ENCODE data around the gene MPHOSPH8. TPM values are rescaled to one million over a fixed set of nuclear protein-coding genes. Genes with fewer than 3 reads are reported as not detected.
"Not testable (repeated sequence)": the region's sequence is repeated elsewhere in the genome, so short reads cannot be mapped to it uniquely, and the experiment has no call there.

MPHOSPH8 gene
- total RNA-seq, 1 donor from 2014 or later = 19.2 TPM

DNA sequence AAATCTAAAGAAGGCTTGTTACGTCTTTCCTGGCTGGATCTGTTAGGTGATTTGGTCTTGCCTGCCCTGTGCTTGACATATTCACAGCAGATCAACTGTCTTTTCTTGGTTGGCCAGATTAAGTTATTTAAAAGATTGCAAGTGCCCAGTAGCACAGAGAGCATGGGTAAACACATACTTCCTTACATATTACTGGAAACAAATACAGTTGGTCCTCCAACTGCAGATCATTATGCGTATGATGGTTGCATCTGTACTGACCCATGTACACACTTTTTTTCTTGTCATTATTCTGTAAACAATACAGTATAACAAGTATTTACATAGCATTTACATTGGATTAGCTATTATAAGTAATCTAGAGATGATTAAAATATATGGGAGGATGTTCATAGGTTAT is 9.2 kb upstream of the MPHOSPH8 start:
- Mint-ChIP-seq H3K27ac (ENCODE audit: unreplicated experiment) (no peak overlapping the region), H3K4me3 (ENCODE audit: unreplicated experiment) (no peak overlapping the region), H3K9me3 (ENCODE audit: unreplicated experiment) (peaks cover 4% of the 10 kb centered on the region), H3K4me1 (ENCODE audit: unreplicated experiment) (peaks cover 4% of the 10 kb centered on the region), H3K36me3 (ENCODE audit: low read depth, unreplicated experiment) (no peaks in the 10 kb centered on the region), H3K27me3 (ENCODE audit: unreplicated experiment) (peaks cover 7% of the 10 kb centered on the region)
- TF ChIP-seq CTCF (IDR thresholded peaks at IDR 0.05; ENCODE audit: unreplicated experiment) = no peak
- no peak for DNase-seq (ENCODE audit: low spot score)

DNA sequence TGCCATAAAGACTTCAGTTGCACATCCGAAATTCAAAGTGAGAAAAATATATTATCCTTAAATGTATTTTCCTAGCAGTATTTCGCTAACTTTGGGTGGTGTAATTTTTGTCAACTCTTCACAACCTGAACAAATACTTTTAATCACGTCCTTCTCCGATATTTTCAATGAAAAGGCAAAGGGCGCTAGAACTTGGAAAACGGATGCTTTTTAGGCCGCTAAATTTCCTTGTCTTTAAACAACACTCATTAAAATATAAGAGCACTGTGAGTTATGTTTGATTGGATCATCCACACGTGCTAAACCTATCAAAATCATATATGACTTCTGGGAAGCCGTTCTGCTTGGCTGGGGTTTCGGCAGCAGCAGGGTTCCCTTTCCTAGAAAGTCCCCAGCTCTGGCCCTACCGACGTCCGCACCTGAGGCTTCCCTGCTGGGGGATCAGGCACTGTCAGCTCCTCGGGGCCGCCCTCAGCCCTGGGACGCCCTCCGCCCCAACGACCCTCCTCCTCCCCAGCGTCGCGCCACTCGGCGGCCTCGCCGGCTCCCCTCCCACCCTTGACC is 462 bp upstream of the MPHOSPH8 start:
- H3K27me3 Mint-ChIP-seq (ENCODE audit: unreplicated experiment) = peaks cover 3% of the 10 kb centered on the region
- H3K9me3 Mint-ChIP-seq (ENCODE audit: unreplicated experiment) = no peaks in the 10 kb centered on the region
- no peak for TF ChIP-seq CTCF (IDR thresholded peaks at IDR 0.05; ENCODE audit: unreplicated experiment)
- H3K4me3 Mint-ChIP-seq (ENCODE audit: unreplicated experiment) = peak overlapping the region; percentile 100
- no peak for DNase-seq (ENCODE audit: low spot score)
- H3K27ac Mint-ChIP-seq (ENCODE audit: unreplicated experiment) = no peak overlapping the region
- H3K4me1 Mint-ChIP-seq (ENCODE audit: unreplicated experiment) = peaks cover 17% of the 10 kb centered on the region
- peaks cover 12% of the 10 kb centered on the region for H3K36me3 Mint-ChIP-seq (ENCODE audit: low read depth, unreplicated experiment)

DNA sequence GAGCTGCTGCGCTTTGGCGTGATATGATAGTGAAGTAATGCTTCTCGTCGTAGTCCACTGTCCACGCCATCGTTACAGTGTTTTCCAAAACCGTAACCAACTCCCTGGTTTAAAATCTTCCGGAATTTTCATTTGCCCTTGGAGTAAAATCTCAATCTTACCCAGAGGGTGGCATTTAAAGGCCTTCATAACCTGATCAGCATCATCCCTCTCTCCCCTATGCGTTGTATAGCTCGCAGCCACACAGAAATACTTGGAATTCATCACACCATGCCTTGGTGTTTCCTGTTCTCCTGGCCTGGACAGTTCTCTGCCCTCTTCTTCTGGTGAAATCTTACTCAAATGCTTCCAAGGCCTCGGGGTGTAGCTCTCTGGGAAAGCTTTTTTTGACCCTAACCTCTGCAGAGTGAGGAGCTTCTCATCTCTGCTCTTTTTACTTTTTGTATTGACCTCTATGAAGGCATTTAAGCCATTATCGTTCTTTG is 839 bp downstream of the MPHOSPH8 start:
- peaks cover 12% of the 10 kb centered on the region for H3K36me3 Mint-ChIP-seq (ENCODE audit: low read depth, unreplicated experiment)
- H3K27ac Mint-ChIP-seq (ENCODE audit: unreplicated experiment) = peak overlapping the region; percentile 57
- H3K27me3 Mint-ChIP-seq (ENCODE audit: unreplicated experiment) = peaks cover 3% of the 10 kb centered on the region
- no peak for TF ChIP-seq CTCF (IDR thresholded peaks at IDR 0.05; ENCODE audit: unreplicated experiment)
- H3K9me3 Mint-ChIP-seq (ENCODE audit: unreplicated experiment) = no peaks in the 10 kb centered on the region
- DNase-seq (ENCODE audit: low spot score) = peak; percentile 14
- H3K4me1 Mint-ChIP-seq (ENCODE audit: unreplicated experiment) = peaks cover 17% of the 10 kb centered on the region
- peak overlapping the region; percentile 100 for H3K4me3 Mint-ChIP-seq (ENCODE audit: unreplicated experiment)

GRCh38 chr13:19635926-19636325 is 2.5 kb downstream of the MPHOSPH8 start:
- DNase-seq (ENCODE audit: low spot score); H3K36me3 Mint-ChIP-seq (ENCODE audit: low read depth, unreplicated experiment); H3K4me3 Mint-ChIP-seq (ENCODE audit: unreplicated experiment); H3K9me3 Mint-ChIP-seq (ENCODE audit: unreplicated experiment); H3K27me3 Mint-ChIP-seq (ENCODE audit: unreplicated experiment); H3K27ac Mint-ChIP-seq (ENCODE audit: unreplicated experiment): not testable (repeated sequence)
- peaks cover 17% of the 10 kb centered on the region for H3K4me1 Mint-ChIP-seq (ENCODE audit: unreplicated experiment)

DNA sequence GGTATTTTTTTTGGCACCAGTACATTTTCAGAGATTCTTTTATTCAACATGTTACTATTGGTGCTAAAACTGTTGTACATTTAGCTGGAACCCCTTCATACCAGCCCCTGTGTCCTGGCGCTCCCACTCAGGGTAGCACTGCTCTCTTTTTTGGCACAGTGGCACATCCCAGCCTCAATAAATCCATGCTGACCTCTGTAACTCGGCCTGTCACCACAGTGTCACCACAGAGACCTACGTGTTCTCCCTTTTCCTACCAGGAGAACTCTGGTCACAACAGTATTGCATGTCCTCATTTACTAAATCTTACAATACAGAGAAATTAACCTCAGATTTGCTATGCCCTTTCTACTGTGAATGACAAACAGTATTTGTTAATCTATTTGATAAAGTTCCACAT is 10.2 kb downstream of the MPHOSPH8 start:
- Mint-ChIP-seq H3K36me3 (ENCODE audit: low read depth, unreplicated experiment) (peaks cover 31% of the 10 kb centered on the region), H3K27me3 (ENCODE audit: unreplicated experiment) (peaks cover 3% of the 10 kb centered on the region), H3K9me3 (ENCODE audit: unreplicated experiment) (no peaks in the 10 kb centered on the region), H3K27ac (ENCODE audit: unreplicated experiment) (no peak overlapping the region), H3K4me3 (ENCODE audit: unreplicated experiment) (no peak overlapping the region), H3K4me1 (ENCODE audit: unreplicated experiment) (no peaks in the 10 kb centered on the region)
- TF ChIP-seq CTCF (IDR thresholded peaks at IDR 0.05; ENCODE audit: unreplicated experiment) = no peak
- no peak for DNase-seq (ENCODE audit: low spot score)

All from endothelial cell (in vitro differentiated cells).